Panc1 (cell line): ENCODE data around the gene MEX3A. TPM values are rescaled to one million over a fixed set of nuclear protein-coding genes. Genes with fewer than 3 reads are reported as not detected.

Source experiments
- ATAC-seq: fragments of 200-7000 bp; cut with Tn5 transposase; 2 replicates; pipeline ENCODE4 v1.9.1; 2020; ENCODE audit warnings: mild to moderate bottlenecking, moderate library complexity
- BruUV-seq: library from RNA; stranded (reverse); fragments of 400-500 nt; replicated peaks from 2 replicates; lab custom pipeline; 2021; lab: Mats Ljungman, UMichigan
- CTCF ChIA-PET: fragments of 300-600 bp; sonication (Branson Sonifier 250); formaldehyde crosslinking; loops from one replicate; lab custom pipeline; 2022; ENCODE audit warnings: antibody characterized with exemption; lab: Charles Lee
- POLR2A ChIA-PET: fragments of 300-600 bp; sonication (Branson Sonifier 250); formaldehyde crosslinking; loops from one replicate; lab custom pipeline; 2022; ENCODE audit warnings: antibody characterized with exemption; lab: Charles Lee
- DNase-seq: peaks from one replicate; pipeline ENCODE4 v3.0.0-alpha.2; 2010; ENCODE audit warnings: low read depth, low spot score
- H3K27ac ChIP-seq: 2 replicates; pipeline ENCODE4 v1.5.1; 2011; ENCODE audit warnings: mild to moderate bottlenecking, low read length, inconsistent platforms
- H3K27me3 ChIP-seq: fragments of 200-500 bp; sonication (Bioruptor generic); 2 replicates; pipeline ENCODE4 v1.6.0; 2014; ENCODE audit warnings: low read length, inconsistent platforms; ENCODE audit not compliant: control insufficient read depth, insufficient read depth
- H3K36me3 ChIP-seq: fragments of 200-500 bp; sonication (Bioruptor generic); 2 replicates; pipeline ENCODE4 v1.5.1; 2014; ENCODE audit warnings: inconsistent platforms, mild to moderate bottlenecking, low read length, moderate library complexity; ENCODE audit not compliant: control insufficient read depth, insufficient read depth
- H3K4me1 ChIP-seq: 2 replicates; pipeline ENCODE4 v1.5.1; 2011; ENCODE audit warnings: inconsistent platforms, mild to moderate bottlenecking, low read length, moderate library complexity; ENCODE audit not compliant: control insufficient read depth, insufficient read depth
- H3K4me3 ChIP-seq, 2 experiments: 2 replicates each; pipeline ENCODE4 v1.5.1; 2011 to 2012; ENCODE audit warnings: low read depth in 2 of 2, low read length in 2 of 2, mild to moderate bottlenecking in 2 of 2, inconsistent platforms in 1 of 2, moderate library complexity in 1 of 2
- H3K9me3 ChIP-seq: fragments of 200-500 bp; sonication (Bioruptor generic); 2 replicates; pipeline ENCODE4 v1.5.1; 2014; ENCODE audit warnings: low read depth, mild to moderate bottlenecking, inconsistent platforms, low read length, moderate library complexity; ENCODE audit not compliant: control insufficient read depth, insufficient read depth
- CTCF ChIP-seq: fragments of 450-650 bp; IDR thresholded peaks from 2 replicates; pipeline ENCODE4 v1.5.1; 2017; ENCODE audit warnings: mild to moderate bottlenecking
- POLR2AphosphoS5 ChIP-seq: IDR thresholded peaks from 2 replicates; pipeline ENCODE4 v1.6.1; 2012; ENCODE audit warnings: mild to moderate bottlenecking, low read depth, low read length, moderate library complexity
- REST ChIP-seq, 2 experiments: IDR thresholded peaks; 2 replicates each; pipeline ENCODE4 v1.6.1; 2011 to 2012; ENCODE audit warnings: low read depth in 2 of 2, control low read depth in 1 of 2, low read length in 1 of 2, mild to moderate bottlenecking in 1 of 2, moderate library complexity in 1 of 2; ENCODE audit not compliant: insufficient read depth in 1 of 2
- SIN3A ChIP-seq: IDR thresholded peaks from 2 replicates; pipeline ENCODE4 v1.6.1; 2012; ENCODE audit warnings: low read depth, mild to moderate bottlenecking, low read length, moderate library complexity, borderline replicate concordance; ENCODE audit not compliant: insufficient read depth
- TCF7L2 ChIP-seq: IDR thresholded peaks from 2 replicates; pipeline ENCODE4 v1.6.1; 2011; ENCODE audit warnings: mild to moderate bottlenecking, low read depth, low read length, inconsistent platforms
- in situ Hi-C: cut with HindIII; loops from 2 replicates; pipeline ENCODE4 v1.10.0; 2016; ENCODE audit warnings: low sequenced_read_pairs, low pct_unique_long_range_greater_than_20kb
- intact Hi-C: fragments of 100-400 bp; cut with micrococcal nuclease; formaldehyde crosslinking; loops from one replicate; pipeline ENCODE4 v1.10.0; 2022; ENCODE audit not compliant: unreplicated experiment
- total RNA-seq: library from RNA; stranded (reverse); gene quantifications from one replicate; pipeline ENCODE4 v1.2.1, GENCODE V29; 2021; ENCODE audit not compliant: unreplicated experiment

The MEX3A gene
- total RNA-seq, 1 experiment from 2014 or later = 15.8 TPM

GRCh38 chr1:156069490-156070455 is 12.5 kb downstream of the MEX3A start:
- Histone ChIP-seq H3K27ac (peak overlapping the region; percentile 36; the same call in 1 of the 2 replicates), H3K27me3 (no peaks in the 10 kb centered on the region), H3K4me3 (no peak overlapping the region), H3K9me3 (no peaks in the 10 kb centered on the region), H3K36me3 (no peaks in the 10 kb centered on the region), H3K4me1 (no peaks in the 10 kb centered on the region)
- no peak for DNase-seq
- no TSS peak for BruUV-seq
- in situ Hi-C loops = no loop called here
- intact Hi-C loops = no loop called here
- ChIA-PET POLR2A (no interaction called here), CTCF (no interaction called here)
- ATAC-seq = no peak
- no peak for TF ChIP-seq POLR2AphosphoS5
- TF ChIP-seq SIN3A = no peak
- TF ChIP-seq TCF7L2 = no peak
- no peak for TF ChIP-seq CTCF
- no peak for TF ChIP-seq REST (IDR thresholded peaks at IDR 0.05; ENCODE audit: insufficient read depth in 1 of 2, low read depth in 2 of 2, low read length in 1 of 2)

- ChIA-PET POLR2A (no interaction called here), CTCF (interaction anchor here (0.6 to 1.3 kb wide), 3 partner anchors 9 to 129 kb away, joined by 3 to 14 read pairs (median 3); no protein-coding TSS in a partner anchor)
- ATAC-seq = no peak
- in situ Hi-C loops (no loop called here), intact Hi-C loops (no loop called here)
- Histone ChIP-seq H3K27me3 (no peaks in the 10 kb centered on the region), H3K36me3 (no peaks in the 10 kb centered on the region), H3K9me3 (no peaks in the 10 kb centered on the region), H3K4me3 (no peak overlapping the region), H3K27ac (no peak overlapping the region), H3K4me1 (no peaks in the 10 kb centered on the region)
- no TSS peak for BruUV-seq
- no peak for DNase-seq
- TF ChIP-seq SIN3A = no peak
- no peak for TF ChIP-seq TCF7L2
- TF ChIP-seq POLR2AphosphoS5 = no peak
- TF ChIP-seq CTCF = no peak
- no peak for TF ChIP-seq REST (IDR thresholded peaks at IDR 0.05; ENCODE audit: insufficient read depth in 1 of 2, low read depth in 2 of 2, low read length in 1 of 2)
Observed at GRCh38 chr1:156067262-156067661, 15.0 kb downstream of the MEX3A start.
